GM10248 (cell line): ENCODE data around the gene ST7L.

Experiments
- CTCF ChIA-PET: fragments of 300-600 bp; sonication (Branson Sonifier 250); formaldehyde crosslinking; extraction: SDS; loops from one replicate; lab custom pipeline; 2021; ENCODE audit warnings: antibody characterized with exemption; lab: Yijun Ruan, JAX
- POLR2A ChIA-PET: fragments of 350-650 bp; sonication (Branson Sonifier 250); formaldehyde crosslinking; extraction: SDS; loops from one replicate; lab custom pipeline; 2020; ENCODE audit warnings: antibody characterized with exemption; lab: Yijun Ruan, JAX
- DNase-seq: peaks from one replicate; pipeline ENCODE4 v3.0.0; 2012; ENCODE audit errors: extremely low spot score
- CTCF ChIP-seq: IDR thresholded peaks from 2 replicates; pipeline ENCODE4 v1.5.1; 2012; ENCODE audit warnings: mild to moderate bottlenecking, low read depth; ENCODE audit errors: extremely low read depth, missing control alignments, control extremely low read depth

ST7L gene

GRCh38 chr1:112579801-112580510 lies 39.0 kb downstream of the ST7L start:
- no peak for TF ChIP-seq CTCF
- ChIA-PET POLR2A (no interaction called here), CTCF (no interaction called here)
- DNase-seq = no peak

- ChIA-PET POLR2A (no interaction called here), CTCF (interaction anchor here (0.7 kb wide), 1 partner anchor 13 kb away, joined by 3 read pairs; no protein-coding TSS in a partner anchor)
- DNase-seq = no peak
- TF ChIP-seq CTCF = no peak
Observed at GRCh38 chr1:112576240-112576639, 42.7 kb downstream of the ST7L start.

- TF ChIP-seq CTCF = no peak
- POLR2A ChIA-PET = no interaction called here
- CTCF ChIA-PET = interaction anchor here (0.8 kb wide), 1 partner anchor 17 kb away, joined by 3 read pairs; no protein-coding TSS in a partner anchor
- no peak for DNase-seq
Observed at GRCh38 chr1:112575154-112575804, 43.7 kb downstream of the ST7L start.

GRCh38 chr1:112565800-112566199 lies 53.1 kb downstream of the ST7L start:
- no peak for TF ChIP-seq CTCF
- POLR2A ChIA-PET = no interaction called here
- CTCF ChIA-PET = interaction anchor here (1.3 kb wide), 1 partner anchor 24 kb away, joined by 3 read pairs; no protein-coding TSS in a partner anchor
- DNase-seq = no peak

- no peak for DNase-seq
- ChIA-PET CTCF (interaction anchor here (0.8 to 1.2 kb wide), 2 partner anchors 13 to 17 kb away, joined by 3 read pairs; no protein-coding TSS in a partner anchor), POLR2A (interaction anchor here (0.7 kb wide), 1 partner anchor 666 kb away, joined by 9 read pairs; no protein-coding TSS in a partner anchor)
- no peak for TF ChIP-seq CTCF
Observed at GRCh38 chr1:112564081-112564480, 54.9 kb downstream of the ST7L start.

- ChIA-PET POLR2A (no interaction called here), CTCF (interaction anchor here (1.2 kb wide), 1 partner anchor 13 kb away, joined by 3 read pairs; no protein-coding TSS in a partner anchor)
- no peak for TF ChIP-seq CTCF
- DNase-seq = no peak
Observed at GRCh38 chr1:112563341-112563740, 55.6 kb downstream of the ST7L start.
